Calu3 (cell line): ENCODE results near the gene MFN2. TPM values are rescaled to one million over a fixed set of nuclear protein-coding genes. Genes with fewer than 3 reads are reported as not detected.
"Not testable (repeated sequence)": the region's sequence is repeated elsewhere in the genome, so short reads cannot be mapped to it uniquely, and the experiment has no call there.

Experiments used
- BruUV-seq: library from RNA; stranded (reverse); fragments of 400-500 nt; replicated peaks from 2 replicates; lab custom pipeline; 2021; lab: Mats Ljungman, UMichigan
- CTCF ChIA-PET: fragments of 300-600 bp; sonication (Branson Sonifier 250); formaldehyde crosslinking; loops from one replicate; lab custom pipeline; 2022; ENCODE audit warnings: antibody characterized with exemption; lab: Charles Lee
- DNase-seq: peaks from one replicate; pipeline ENCODE4 v3.0.0; 2022
- H3K27ac Mint-ChIP-seq: one replicate; pipeline ENCODE4 v1.8.0; 2022; ENCODE audit warnings: mixed read lengths; ENCODE audit not compliant: unreplicated experiment
- H3K27me3 Mint-ChIP-seq: one replicate; pipeline ENCODE4 v1.8.0; 2022; ENCODE audit warnings: mixed read lengths; ENCODE audit not compliant: unreplicated experiment
- H3K36me3 Mint-ChIP-seq: one replicate; pipeline ENCODE4 v1.8.0; 2022; ENCODE audit warnings: mild to moderate bottlenecking, moderate library complexity, mixed read lengths; ENCODE audit not compliant: insufficient read depth, unreplicated experiment
- H3K4me1 Mint-ChIP-seq: one replicate; pipeline ENCODE4 v1.8.0; 2022; ENCODE audit warnings: mild to moderate bottlenecking, low read depth, mixed read lengths; ENCODE audit not compliant: unreplicated experiment
- H3K4me3 Mint-ChIP-seq: one replicate; pipeline ENCODE4 v1.8.0; 2022; ENCODE audit warnings: mild to moderate bottlenecking, low read depth, moderate library complexity, mixed read lengths; ENCODE audit not compliant: unreplicated experiment
- H3K9me3 Mint-ChIP-seq: one replicate; pipeline ENCODE4 v1.8.0; 2022; ENCODE audit warnings: low read depth, mixed read lengths; ENCODE audit not compliant: unreplicated experiment
- CTCF ChIP-seq: fragments of 200-600 bp; IDR thresholded peaks from one replicate; pipeline ENCODE4 v1.8.0; 2022; ENCODE audit warnings: antibody characterized with exemption; ENCODE audit not compliant: unreplicated experiment
- intact Hi-C: fragments of 100-400 bp; cut with micrococcal nuclease; formaldehyde crosslinking; loops from one replicate; pipeline ENCODE4 v1.10.0; 2022; ENCODE audit not compliant: unreplicated experiment
- total RNA-seq: library from RNA; stranded (reverse); gene quantifications from 2 replicates; pipeline ENCODE4 v1.2.3, GENCODE V29; 2022

The MFN2 gene
- total RNA-seq, 1 experiment from 2014 or later: 61.8 TPM

GRCh38 chr1:12040457-12041051 is 60.3 kb downstream of the MFN2 start:
- Mint-ChIP-seq H3K9me3 (no peaks in the 10 kb centered on the region), H3K4me3 (no peak overlapping the region), H3K36me3 (no peaks in the 10 kb centered on the region), H3K4me1 (no peaks in the 10 kb centered on the region), H3K27me3 (no peaks in the 10 kb centered on the region), H3K27ac (no peak overlapping the region)
- CTCF ChIA-PET: no interaction called here
- DNase-seq: no peak
- intact Hi-C loops: no loop called here
- TF ChIP-seq CTCF: no peak
- no TSS peak for BruUV-seq

- H3K27me3 Mint-ChIP-seq, H3K27ac Mint-ChIP-seq, CTCF ChIA-PET, H3K4me1 Mint-ChIP-seq, intact Hi-C loops, H3K36me3 Mint-ChIP-seq, BruUV-seq, DNase-seq, H3K9me3 Mint-ChIP-seq, H3K4me3 Mint-ChIP-seq: not testable (repeated sequence)
These were observed 64.1 kb downstream of the MFN2 start for GRCh38 chr1:12044187-12044877.

GRCh38 chr1:12046749-12047119 is 66.5 kb downstream of the MFN2 start:
- intact Hi-C loops: no loop called here
- H3K4me3 Mint-ChIP-seq: no peak overlapping the region
- no peaks in the 10 kb centered on the region for H3K36me3 Mint-ChIP-seq
- BruUV-seq: no TSS peak
- no peaks in the 10 kb centered on the region for H3K27me3 Mint-ChIP-seq
- no peak for TF ChIP-seq CTCF
- CTCF ChIA-PET: no interaction called here
- H3K4me1 Mint-ChIP-seq: peaks cover 3% of the 10 kb centered on the region
- DNase-seq: no peak
- no peak overlapping the region for H3K27ac Mint-ChIP-seq
- H3K9me3 Mint-ChIP-seq: no peaks in the 10 kb centered on the region

GRCh38 chr1:12047120-12047876 is 67.1 kb downstream of the MFN2 start:
- no peak for TF ChIP-seq CTCF
- no peak overlapping the region for H3K27ac Mint-ChIP-seq
- no TSS peak for BruUV-seq
- intact Hi-C loops: no loop called here
- H3K4me3 Mint-ChIP-seq: no peak overlapping the region
- H3K27me3 Mint-ChIP-seq: no peaks in the 10 kb centered on the region
- DNase-seq: no peak
- H3K9me3 Mint-ChIP-seq: no peaks in the 10 kb centered on the region
- CTCF ChIA-PET: interaction anchor here (0.6 kb wide), 1 partner anchor 1698 kb away, joined by 3 read pairs; no protein-coding TSS in a partner anchor
- H3K4me1 Mint-ChIP-seq: peaks cover 9% of the 10 kb centered on the region
- H3K36me3 Mint-ChIP-seq: no peaks in the 10 kb centered on the region
